Neutrophil (primary cell): ENCODE results near the gene PIN4.

Experiments used
- H3K27ac ChIP-seq: fragments of 200-600 bp; sonication (generic); 2 replicates; pipeline ENCODE4 v1.5.1; 2016; ENCODE audit warnings: mild to moderate bottlenecking, moderate library complexity
- H3K27me3 ChIP-seq: fragments of 200-600 bp; sonication (generic); 2 replicates; pipeline ENCODE4 v1.6.0; 2016; ENCODE audit warnings: mild to moderate bottlenecking
- H3K36me3 ChIP-seq: fragments of 200-600 bp; sonication (generic); 2 replicates; pipeline ENCODE4 v1.5.1; 2017
- H3K4me1 ChIP-seq, 2 experiments: fragments of 200-600 bp in 1 of 2; sonication (generic) in 1 of 2; 1 replicate in 1 of 2; 2 replicates in 1 of 2; pipeline versions ENCODE4 v1.5.1 to v1.6.1; 2013 to 2016; ENCODE audit warnings: low read depth in 1 of 2, low read length in 1 of 2, mild to moderate bottlenecking in 1 of 2, moderate library complexity in 1 of 2; ENCODE audit not compliant: control insufficient read depth in 1 of 2, insufficient read depth in 1 of 2
- H3K4me3 ChIP-seq, 2 experiments: fragments of 200-600 bp in 1 of 2; sonication (generic) in 1 of 2; 1 replicate in 1 of 2; 2 replicates in 1 of 2; pipeline ENCODE4 v1.5.1; 2013 to 2016; ENCODE audit warnings: low read depth in 1 of 2, low read length in 1 of 2, mild to moderate bottlenecking in 1 of 2, moderate library complexity in 1 of 2
- H3K9me3 ChIP-seq: fragments of 200-600 bp; sonication (generic); 2 replicates; pipeline ENCODE4 v1.5.1; 2016
- TF ChIP-seq, protein P1 (sequence below): fragments of 200-600 bp; sonication (generic); IDR thresholded peaks from 2 replicates; pipeline ENCODE4 v1.5.1; 2016; ENCODE audit warnings: antibody characterized with exemption

The PIN4 gene

DNA sequence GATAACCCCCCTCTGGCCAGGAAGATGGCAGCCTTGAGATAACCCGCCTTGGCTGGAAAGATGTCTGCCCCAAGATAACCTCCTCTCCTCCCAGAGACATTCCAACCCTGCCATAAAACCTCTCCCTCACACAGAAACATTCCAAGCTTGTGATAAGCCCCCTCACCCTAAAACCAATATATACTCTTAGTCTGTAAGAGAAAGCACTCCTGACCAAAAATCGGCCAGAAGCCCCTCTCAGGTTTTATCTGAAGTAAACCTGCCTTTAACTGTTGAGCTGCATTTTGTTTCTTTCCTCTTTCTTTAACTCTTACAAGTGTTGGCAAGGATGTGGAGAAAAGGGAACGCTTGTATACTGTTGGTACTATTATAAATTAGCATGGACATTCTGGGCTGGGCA, 48.7 kb downstream of the PIN4 start:
- no peak overlapping the region for H3K4me3 ChIP-seq
- peaks cover 22 to 24% of the 10 kb centered on the region in 2 experiments for H3K4me1 ChIP-seq
- TF ChIP-seq, protein P1, sequence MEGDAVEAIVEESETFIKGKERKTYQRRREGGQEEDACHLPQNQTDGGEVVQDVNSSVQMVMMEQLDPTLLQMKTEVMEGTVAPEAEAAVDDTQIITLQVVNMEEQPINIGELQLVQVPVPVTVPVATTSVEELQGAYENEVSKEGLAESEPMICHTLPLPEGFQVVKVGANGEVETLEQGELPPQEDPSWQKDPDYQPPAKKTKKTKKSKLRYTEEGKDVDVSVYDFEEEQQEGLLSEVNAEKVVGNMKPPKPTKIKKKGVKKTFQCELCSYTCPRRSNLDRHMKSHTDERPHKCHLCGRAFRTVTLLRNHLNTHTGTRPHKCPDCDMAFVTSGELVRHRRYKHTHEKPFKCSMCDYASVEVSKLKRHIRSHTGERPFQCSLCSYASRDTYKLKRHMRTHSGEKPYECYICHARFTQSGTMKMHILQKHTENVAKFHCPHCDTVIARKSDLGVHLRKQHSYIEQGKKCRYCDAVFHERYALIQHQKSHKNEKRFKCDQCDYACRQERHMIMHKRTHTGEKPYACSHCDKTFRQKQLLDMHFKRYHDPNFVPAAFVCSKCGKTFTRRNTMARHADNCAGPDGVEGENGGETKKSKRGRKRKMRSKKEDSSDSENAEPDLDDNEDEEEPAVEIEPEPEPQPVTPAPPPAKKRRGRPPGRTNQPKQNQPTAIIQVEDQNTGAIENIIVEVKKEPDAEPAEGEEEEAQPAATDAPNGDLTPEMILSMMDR, result no peak
- H3K36me3 ChIP-seq, result no peaks in the 10 kb centered on the region
- H3K27ac ChIP-seq, result no peak overlapping the region
- no peaks in the 10 kb centered on the region for H3K27me3 ChIP-seq
- no peaks in the 10 kb centered on the region for H3K9me3 ChIP-seq

DNA sequence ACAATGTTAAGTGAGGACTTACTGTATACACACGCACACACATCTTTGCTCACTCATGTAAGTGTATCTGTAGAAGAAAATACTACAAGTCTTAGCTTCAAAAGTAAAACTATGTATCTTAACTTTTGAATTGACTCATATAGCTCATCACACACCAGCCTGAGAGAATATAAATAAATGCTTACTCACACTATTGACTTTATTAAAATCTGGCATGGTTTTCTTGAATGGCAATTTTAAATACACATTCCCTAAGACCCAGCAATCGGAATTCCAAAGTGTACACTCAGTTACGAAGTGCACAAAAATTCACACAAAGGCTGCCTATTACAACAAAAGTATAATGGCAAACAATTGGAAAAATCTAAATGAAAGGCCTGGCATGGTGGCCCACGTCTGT, 55.3 kb downstream of the PIN4 start:
- peaks cover 4 to 7% of the 10 kb centered on the region in 2 experiments for H3K4me1 ChIP-seq
- H3K9me3 ChIP-seq, result no peaks in the 10 kb centered on the region
- no peak overlapping the region for H3K27ac ChIP-seq
- H3K27me3 ChIP-seq, result no peaks in the 10 kb centered on the region
- TF ChIP-seq, protein P1, result no peak
- no peaks in the 10 kb centered on the region for H3K36me3 ChIP-seq
- H3K4me3 ChIP-seq, result no peak overlapping the region

- Histone ChIP-seq H3K4me1 (peaks cover 4 to 7% of the 10 kb centered on the region in 2 experiments), H3K9me3 (no peaks in the 10 kb centered on the region), H3K27me3 (no peaks in the 10 kb centered on the region), H3K27ac (no peak overlapping the region), H3K4me3 (peak overlapping the region; percentile 54 to 59), H3K36me3 (no peaks in the 10 kb centered on the region)
- TF ChIP-seq, protein P1, result no peak
Observed at GRCh38 chrX:72238183-72238582, 56.6 kb downstream of the PIN4 start.

- TF ChIP-seq, protein P1, result no peak
- Histone ChIP-seq H3K27ac (no peak within 1 kb of the TSS), H3K4me1 (peaks cover 4 to 7% of the 10 kb centered on the region in 2 experiments), H3K36me3 (no peaks in the 10 kb centered on the region), H3K27me3 (no peaks in the 10 kb centered on the region), H3K4me3 (peak within 1 kb of the TSS; percentile 54 to 59), H3K9me3 (no peaks in the 10 kb centered on the region)
Observed at GRCh38 chrX:72238721-72239475, 57.3 kb downstream of the PIN4 start, which contains the start of gene ERCC6L. ERCC6L (minus strand) TSS chrX:72239027; CDS start chrX:72238911, 116 bp downstream.

DNA sequence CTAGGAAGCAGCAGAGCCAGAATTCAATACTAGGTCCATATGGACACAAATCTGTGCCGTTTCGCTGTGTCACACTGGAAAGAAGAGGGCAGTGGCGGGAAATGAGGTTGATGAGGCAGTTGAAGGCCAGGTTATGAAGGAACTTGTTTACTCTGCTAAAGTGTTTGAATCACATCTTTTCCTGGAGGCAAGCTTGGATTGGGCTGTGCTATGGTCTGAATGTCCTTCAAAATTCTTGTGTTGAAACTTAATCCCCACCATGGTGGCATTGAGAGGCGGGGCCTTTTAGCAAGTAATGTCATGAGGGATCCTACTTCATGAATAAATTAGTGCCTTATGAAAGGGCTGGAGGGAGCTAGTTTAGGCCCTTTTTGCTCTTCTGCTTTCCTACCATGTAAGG, 59.4 kb downstream of the PIN4 start:
- Histone ChIP-seq H3K27me3 (no peaks in the 10 kb centered on the region), H3K4me3 (no peak overlapping the region), H3K4me1 (peaks cover 4 to 7% of the 10 kb centered on the region in 2 experiments), H3K27ac (no peak overlapping the region), H3K9me3 (no peaks in the 10 kb centered on the region), H3K36me3 (no peaks in the 10 kb centered on the region)
- TF ChIP-seq, protein P1, result no peak
